BE2C (cell line): ENCODE measurements around the gene RAB5IF.

Experiments used
- DNase-seq: peaks from one replicate; pipeline ENCODE4 v3.0.0-alpha.2; 2020
- H3K27me3 ChIP-seq: fragments of 250-450 bp; sonication (Bioruptor Pico); 2 replicates; pipeline ENCODE4 v1.5.1; 2020; ENCODE audit warnings: mild to moderate bottlenecking
- H3K36me3 ChIP-seq: fragments of 250-450 bp; sonication (Bioruptor Pico); 2 replicates; pipeline ENCODE4 v1.5.1; 2020; ENCODE audit warnings: mild to moderate bottlenecking
- H3K4me1 ChIP-seq: fragments of 250-450 bp; sonication (Bioruptor Pico); 2 replicates; pipeline ENCODE4 v1.5.1; 2020
- H3K4me3 ChIP-seq: 2 replicates; pipeline ENCODE4 v1.5.1; 2011; ENCODE audit warnings: low read depth, low read length
- H3K9me3 ChIP-seq: fragments of 250-450 bp; sonication (Bioruptor Pico); 2 replicates; pipeline ENCODE4 v1.5.1; 2020
- TF ChIP-seq, protein P1 (sequence below): IDR thresholded peaks from 2 replicates; pipeline ENCODE4 v1.5.1; 2012; ENCODE audit warnings: mild to moderate bottlenecking, low read depth, low read length

RAB5IF gene

DNA sequence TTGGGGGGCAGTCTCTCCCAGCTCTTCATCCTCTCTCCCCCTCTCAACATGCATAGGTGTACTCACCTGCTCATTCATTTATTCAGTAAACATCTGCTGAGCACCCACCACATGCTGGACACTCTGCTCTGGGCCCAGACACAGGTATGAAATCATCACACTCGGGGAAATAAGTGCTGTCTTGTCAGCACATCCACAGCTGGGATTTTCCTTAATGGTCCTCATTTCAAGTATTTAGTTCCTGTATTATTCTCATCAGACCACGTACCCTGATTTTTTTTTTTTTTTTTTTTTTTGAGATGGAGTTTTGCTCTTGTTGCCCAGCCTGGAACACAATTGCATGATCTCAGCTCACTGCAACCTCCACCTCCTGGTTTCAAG is 19.4 kb downstream of the RAB5IF start:
- TF ChIP-seq, protein P1, sequence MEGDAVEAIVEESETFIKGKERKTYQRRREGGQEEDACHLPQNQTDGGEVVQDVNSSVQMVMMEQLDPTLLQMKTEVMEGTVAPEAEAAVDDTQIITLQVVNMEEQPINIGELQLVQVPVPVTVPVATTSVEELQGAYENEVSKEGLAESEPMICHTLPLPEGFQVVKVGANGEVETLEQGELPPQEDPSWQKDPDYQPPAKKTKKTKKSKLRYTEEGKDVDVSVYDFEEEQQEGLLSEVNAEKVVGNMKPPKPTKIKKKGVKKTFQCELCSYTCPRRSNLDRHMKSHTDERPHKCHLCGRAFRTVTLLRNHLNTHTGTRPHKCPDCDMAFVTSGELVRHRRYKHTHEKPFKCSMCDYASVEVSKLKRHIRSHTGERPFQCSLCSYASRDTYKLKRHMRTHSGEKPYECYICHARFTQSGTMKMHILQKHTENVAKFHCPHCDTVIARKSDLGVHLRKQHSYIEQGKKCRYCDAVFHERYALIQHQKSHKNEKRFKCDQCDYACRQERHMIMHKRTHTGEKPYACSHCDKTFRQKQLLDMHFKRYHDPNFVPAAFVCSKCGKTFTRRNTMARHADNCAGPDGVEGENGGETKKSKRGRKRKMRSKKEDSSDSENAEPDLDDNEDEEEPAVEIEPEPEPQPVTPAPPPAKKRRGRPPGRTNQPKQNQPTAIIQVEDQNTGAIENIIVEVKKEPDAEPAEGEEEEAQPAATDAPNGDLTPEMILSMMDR, result no peak
- Histone ChIP-seq H3K27me3 (no peaks in the 10 kb centered on the region), H3K4me1 (no peaks in the 10 kb centered on the region)

DNA sequence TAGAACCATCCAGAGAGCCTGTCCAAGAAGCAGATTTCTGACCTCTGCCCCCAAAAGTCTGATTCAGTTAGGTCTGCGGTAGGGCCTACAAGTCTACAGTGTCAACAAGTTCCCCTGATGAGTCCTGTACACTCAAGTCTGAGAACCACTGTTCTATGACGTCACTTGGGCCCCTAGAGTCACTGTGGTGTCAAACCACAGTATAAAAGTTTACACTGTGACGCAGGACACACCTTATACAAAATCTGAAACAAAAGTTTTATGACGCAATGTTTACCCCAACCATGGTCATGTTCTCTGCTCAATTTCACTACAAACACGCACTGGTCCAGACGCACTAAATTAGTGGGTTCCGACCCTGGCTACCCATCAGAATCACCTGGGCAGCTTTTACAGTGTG is 22.5 kb downstream of the RAB5IF start:
- DNase-seq, result no peak
- TF ChIP-seq, protein P1, result no peak
- Histone ChIP-seq H3K4me1 (no peaks in the 10 kb centered on the region), H3K36me3 (no peaks in the 10 kb centered on the region), H3K27me3 (no peaks in the 10 kb centered on the region), H3K9me3 (no peaks in the 10 kb centered on the region; the same call in 1 of the 2 replicates), H3K4me3 (no peak overlapping the region)

More for the DNA sequence above, 19.4 kb downstream of the RAB5IF start:
- Histone ChIP-seq H3K9me3 (no peaks in the 10 kb centered on the region; the same call in 1 of the 2 replicates), H3K4me3 (no peak overlapping the region), H3K36me3 (no peaks in the 10 kb centered on the region)
- no peak for DNase-seq

DNA sequence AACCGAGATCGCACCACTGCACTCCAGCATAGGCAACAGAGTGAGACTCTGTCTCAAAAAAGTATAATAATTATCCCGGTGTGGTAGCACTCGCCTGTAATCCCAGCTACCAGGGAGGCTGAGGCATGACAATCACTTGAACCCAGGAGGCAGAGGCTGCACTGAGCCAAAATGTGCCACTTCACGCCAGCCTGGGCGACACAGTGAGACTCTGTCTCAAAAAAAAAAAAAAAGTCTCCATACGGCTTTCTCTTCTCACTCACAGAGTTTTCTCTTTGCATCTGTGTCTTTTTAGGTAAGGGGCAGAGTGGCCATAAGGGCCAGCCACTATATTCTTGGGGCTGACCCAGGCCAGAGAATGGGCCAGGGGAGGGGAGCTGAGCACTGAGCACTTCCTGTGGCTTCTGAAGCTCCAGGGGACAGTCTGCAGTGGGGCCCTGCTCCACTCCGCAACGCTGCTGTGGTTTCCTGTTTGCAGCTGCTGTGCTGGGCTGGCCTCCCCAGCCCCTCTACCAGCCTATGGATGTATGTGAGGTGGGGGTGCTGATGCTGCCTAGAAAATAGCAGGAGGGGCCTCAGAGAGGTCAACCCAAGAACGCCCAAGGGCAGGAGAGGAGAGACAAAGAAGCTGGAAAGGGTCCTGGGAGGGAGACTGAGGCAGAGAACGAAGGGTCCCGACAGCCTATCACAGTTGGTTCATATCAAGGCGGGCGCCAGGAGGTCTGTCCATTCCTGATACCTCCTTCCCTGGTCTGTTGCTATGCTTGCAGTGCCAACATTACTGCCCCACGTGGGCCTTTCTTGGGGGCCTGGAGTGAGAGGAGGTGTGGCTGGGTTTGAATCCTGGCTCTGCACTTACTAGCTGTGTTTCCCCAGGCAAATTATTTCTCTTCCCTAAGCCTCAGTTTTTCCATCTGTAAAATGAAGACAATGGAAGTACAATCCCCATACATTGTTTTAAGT is 24.4 kb downstream of the RAB5IF start:
- no peaks in the 10 kb centered on the region; the same call in 1 of the 2 replicates for H3K9me3 ChIP-seq
- TF ChIP-seq, protein P1, result no peak
- no peak overlapping the region for H3K4me3 ChIP-seq
- DNase-seq, result no peak
- H3K4me1 ChIP-seq, result no peaks in the 10 kb centered on the region
- H3K36me3 ChIP-seq, result no peaks in the 10 kb centered on the region
- no peaks in the 10 kb centered on the region for H3K27me3 ChIP-seq

DNA sequence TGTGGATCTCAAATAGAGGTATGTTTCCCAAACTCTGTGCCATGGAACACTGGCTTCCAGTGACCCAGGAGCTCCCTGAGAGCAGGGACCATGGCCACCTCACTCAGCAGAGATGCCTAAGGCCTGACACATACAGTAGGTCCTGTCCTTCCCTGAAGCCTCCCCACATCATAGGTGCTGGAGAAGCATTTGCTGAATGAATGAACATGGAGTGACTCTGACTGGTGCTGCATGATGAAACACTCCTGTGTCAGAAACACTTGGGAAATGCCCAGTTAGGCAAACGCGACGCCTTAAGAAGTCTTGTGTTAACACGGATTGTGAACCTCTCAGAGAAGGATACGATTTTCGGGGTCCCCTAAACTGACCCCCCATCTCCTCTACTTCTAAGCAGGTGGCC is 26.1 kb downstream of the RAB5IF start:
- no peaks in the 10 kb centered on the region; the same call in 1 of the 2 replicates for H3K9me3 ChIP-seq
- no peaks in the 10 kb centered on the region for H3K4me1 ChIP-seq
- no peaks in the 10 kb centered on the region for H3K27me3 ChIP-seq
- TF ChIP-seq, protein P1, result no peak
- H3K4me3 ChIP-seq, result no peak overlapping the region
- no peaks in the 10 kb centered on the region for H3K36me3 ChIP-seq
- no peak for DNase-seq

DNA sequence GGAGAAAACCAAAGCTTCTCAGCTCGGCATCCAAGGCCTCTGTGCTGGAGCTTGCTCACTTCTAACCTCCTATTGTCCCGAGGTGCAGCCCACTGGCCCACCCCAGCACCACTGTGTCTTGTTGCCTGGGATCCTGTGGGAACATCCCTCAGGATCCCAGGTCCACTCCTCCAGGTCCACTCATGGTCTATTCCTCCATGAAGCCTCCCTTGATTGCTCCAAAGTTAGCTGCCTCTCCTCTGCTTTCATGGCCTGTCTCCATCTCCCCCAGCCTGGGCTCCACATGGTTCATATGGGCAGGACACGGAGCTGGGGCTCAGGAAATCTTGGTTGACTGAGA is 26.5 kb downstream of the RAB5IF start:
- Histone ChIP-seq H3K4me1 (no peaks in the 10 kb centered on the region), H3K27me3 (no peaks in the 10 kb centered on the region), H3K36me3 (no peaks in the 10 kb centered on the region), H3K4me3 (no peak overlapping the region), H3K9me3 (no peaks in the 10 kb centered on the region; the same call in 1 of the 2 replicates)
- no peak for DNase-seq
- TF ChIP-seq, protein P1, result no peak

DNA sequence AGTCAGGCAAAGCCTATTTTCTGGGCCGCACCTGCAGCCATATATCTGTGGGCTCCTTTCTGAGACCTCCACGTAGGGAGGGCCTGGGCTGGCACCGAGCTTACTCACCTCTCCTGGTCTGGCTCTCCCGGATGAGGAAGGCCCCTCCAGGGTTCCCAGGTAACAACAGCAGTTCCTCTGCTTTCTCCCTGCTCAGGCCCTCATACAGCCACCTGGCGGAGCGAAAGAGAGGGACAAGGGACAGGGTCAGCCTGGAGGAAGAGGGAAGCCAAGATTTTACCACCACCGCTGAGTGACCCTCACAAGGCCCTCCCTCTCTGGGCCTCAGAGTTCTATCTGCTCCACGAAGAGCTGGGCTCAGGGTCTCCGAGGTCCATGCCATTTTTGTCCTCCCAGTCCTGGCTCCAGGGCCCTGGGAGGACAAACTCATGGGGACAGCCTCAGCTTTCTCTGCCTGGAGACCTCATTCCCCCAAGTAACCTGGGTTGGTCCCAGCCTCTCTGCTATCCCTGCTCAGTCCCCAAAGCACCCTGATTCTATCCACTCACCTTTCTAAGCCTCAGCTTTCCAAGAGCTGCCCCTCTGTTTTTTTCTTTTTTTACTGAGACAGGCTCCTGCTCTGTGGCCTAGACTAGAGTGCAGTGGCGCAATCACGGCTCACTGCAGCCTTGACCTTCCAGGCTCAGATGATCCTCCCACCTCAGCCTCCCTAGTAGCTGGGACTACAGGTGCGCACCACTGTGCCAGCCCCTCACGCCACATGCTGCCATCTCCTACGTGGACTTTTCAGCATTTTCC is 27.1 kb downstream of the RAB5IF start:
- H3K36me3 ChIP-seq, result no peaks in the 10 kb centered on the region
- TF ChIP-seq, protein P1, result no peak
- H3K27me3 ChIP-seq, result no peaks in the 10 kb centered on the region
- no peak overlapping the region for H3K4me3 ChIP-seq
- no peak for DNase-seq
- H3K4me1 ChIP-seq, result no peaks in the 10 kb centered on the region
- H3K9me3 ChIP-seq, result no peaks in the 10 kb centered on the region; the same call in 1 of the 2 replicates
